Adrenal gland (tissue), 12 donors: ENCODE measurements around the gene EXT2. TPM values are rescaled to one million over a fixed set of nuclear protein-coding genes. Genes with fewer than 3 reads are reported as not detected.

Source experiments
- DNase-seq, 7 donors: peaks; one replicate each; pipeline ENCODE4 v3.0.0-alpha.2; 2019 to 2020
- H3K27ac ChIP-seq, 5 donors: fragments of 200-600 bp; sonication (generic) in 4 of 5; 1 replicate in 3 of 5; 2 replicates in 2 of 5; pipeline versions ENCODE4 v1.5.1 to v1.8.0; 2016 to 2020; ENCODE audit warnings: mild to moderate bottlenecking in 1 of 5
- H3K27me3 ChIP-seq: fragments of 200-600 bp; 2 replicates; pipeline ENCODE4 v1.8.0; 2021
- H3K36me3 ChIP-seq, 2 donors: fragments of 200-600 bp; replicated peaks in 1 of 2; 1 replicate in 1 of 2; 2 replicates in 1 of 2; pipeline versions ENCODE4 v1.5.1 to v1.8.0; 2018 to 2022
- H3K4me1 ChIP-seq, 2 donors: fragments of 200-600 bp; replicated peaks in 1 of 2; 1 replicate in 1 of 2; 2 replicates in 1 of 2; pipeline versions ENCODE4 v1.5.1 to v1.8.0; 2018 to 2021
- H3K4me3 ChIP-seq, 4 donors: fragments of 200-600 bp; sonication (generic) in 3 of 4; one replicate each; pipeline ENCODE4 v1.5.1; 2016 to 2018
- H3K9me3 ChIP-seq, 3 donors: fragments of 200-600 bp; sonication (generic) in 1 of 3; replicated peaks in 1 of 3; 1 replicate in 2 of 3; 2 replicates in 1 of 3; pipeline versions ENCODE4 v1.5.1 to v1.8.0; 2016 to 2021
- CTCF ChIP-seq, 6 experiments: fragments of 450-650 bp in 4 of 6; fragments of 200-600 bp in 2 of 6; sonication (generic) in 1 of 6; IDR thresholded peaks; 1 replicate in 5 of 6; 2 replicates in 1 of 6; pipeline versions ENCODE4 v1.5.1 to v1.8.0; 2016 to 2021; ENCODE audit warnings: antibody characterized with exemption in 6 of 6, mild to moderate bottlenecking in 2 of 6, moderate library complexity in 1 of 6
- POLR2A ChIP-seq, 2 donors: fragments of 450-650 bp; IDR thresholded peaks; one replicate each; pipeline ENCODE4 v1.6.1; 2017; ENCODE audit warnings: antibody characterized with exemption in 2 of 2, mild to moderate bottlenecking in 2 of 2, moderate library complexity in 1 of 2
- WGBS, 4 donors: extraction: QIAGEN DNeasy Blood & Tissue Kit in 2 of 4; methylation state at CpG; one replicate each; pipeline versions ENCODE4 v1.1.5 to v1.1.7; 2013 to 2017; 5-methylcytosine and 5-hydroxymethylcytosine counted together
- intact Hi-C, 2 donors: fragments of 100-400 bp; cut with DNase I; formaldehyde crosslinking; loops; one replicate each; pipeline versions ENCODE4 v1.14.1 to v1.15.0; 2022 to 2023
- polyA plus RNA-seq, 3 donors: library from polyadenylated mRNA; stranded (reverse); fragments of 200-250 nt in 2 of 3; fragments of 350-450 nt in 1 of 3; fragmentation: Illumina TruSeq in 1 of 3; extraction: RNeasy Lipid Tissue Mini Kit (QIAGEN cat#74804) in 1 of 3; gene quantifications; one replicate each; pipeline ENCODE4 v1.2.3, GENCODE V29; 2013 to 2014
- total RNA-seq, 9 donors: library from RNA; depleted of rRNA in 4 of 9; stranded (reverse); fragments of >200 nt in 4 of 9; fragments of 120-200 nt in 1 of 9; fragmentation: NEBNext Ultra II Directional in 1 of 9; extraction: Animal tissue kit (Norgen Biotek cat#: 25700) in 1 of 9; gene quantifications; one replicate each; pipeline versions ENCODE4 v1.1.0 to v1.2.4, GENCODE V29; 2013 to 2023
- donor health status: healthy with polysubstance abuse.
- donor health status: Bipolar disorder and iron deficiency.
- donor health status: DM: yes; HTN: yes; CAD: no.
- donor health status: DM: no; HTN: no; CAD: no.
- donor health status: DM: no; HTN: no; CAD: no.
- donor health status: DM: yes; HTN: yes; CAD: no.

EXT2 gene
- total and polyA plus RNA-seq, 12 donors, result 28.7 to 89.3 (median 46.3) TPM

- DNase-seq, result no peak
- Histone ChIP-seq H3K27ac (no peak overlapping the region), H3K36me3 (peaks cover 0 to 64% of the 10 kb centered on the region in 2 donors), H3K4me1 (no peaks in the 10 kb centered on the region), H3K9me3 (no peaks in the 10 kb centered on the region), H3K27me3 (no peaks in the 10 kb centered on the region), H3K4me3 (no peak overlapping the region)
- TF ChIP-seq CTCF (IDR thresholded peaks at IDR 0.05) (no peak), POLR2A (IDR thresholded peaks at IDR 0.05) (no peak)
- WGBS, 4 donors, result 87 to 95% (median 93%) methylated on average over 6 to 8 of the region's 8 CpGs
- intact Hi-C loops, result no loop called here
These were observed 31.7 kb downstream of the EXT2 start for GRCh38 chr11:44127130-44127529.

GRCh38 chr11:44128729-44129128, 33.3 kb downstream of the EXT2 start:
- DNase-seq, result no peak
- Histone ChIP-seq H3K4me3 (no peak overlapping the region), H3K27ac (no peak overlapping the region), H3K27me3 (no peaks in the 10 kb centered on the region), H3K4me1 (no peaks in the 10 kb centered on the region), H3K9me3 (no peaks in the 10 kb centered on the region), H3K36me3 (peaks cover 0 to 64% of the 10 kb centered on the region in 2 donors)
- TF ChIP-seq CTCF (IDR thresholded peaks at IDR 0.05) (no peak), POLR2A (IDR thresholded peaks at IDR 0.05) (no peak)
- WGBS, 4 donors, result 90 to 95% (median 95%) methylated on average over 3 of the region's 3 CpGs
- intact Hi-C loops, result no loop called here

GRCh38 chr11:44130751-44131150, 35.3 kb downstream of the EXT2 start:
- TF ChIP-seq POLR2A (IDR thresholded peaks at IDR 0.05), result no peak
- no peak for TF ChIP-seq CTCF (IDR thresholded peaks at IDR 0.05)
- DNase-seq, result no peak
- Histone ChIP-seq H3K36me3 (peaks cover 0 to 52% of the 10 kb centered on the region in 2 donors), H3K27ac (no peak overlapping the region), H3K4me3 (no peak overlapping the region), H3K27me3 (no peaks in the 10 kb centered on the region), H3K9me3 (no peaks in the 10 kb centered on the region), H3K4me1 (no peaks in the 10 kb centered on the region)
- intact Hi-C loops, result loop anchor here in 1 of 2 donors (5.0 to 10.0 kb wide), 2 partner anchors 134 to 407 kb away; no protein-coding TSS in a partner anchor
- WGBS, 4 donors, result 85 to 95% (median 90%) methylated on average over 6 of the region's 6 CpGs

- no peaks in the 10 kb centered on the region for H3K27me3 ChIP-seq
- intact Hi-C loops, result loop anchor here in 1 of 2 donors (5.0 to 10.0 kb wide), 2 partner anchors 131 to 404 kb away; no protein-coding TSS in a partner anchor
- no peak overlapping the region for H3K27ac ChIP-seq
- WGBS, 4 donors, result 90 to 92% (median 91%) methylated on average over 1 of the region's 1 CpG
- H3K4me3 ChIP-seq, result no peak overlapping the region
- peaks cover 1 to 4% of the 10 kb centered on the region in 2 donors for H3K4me1 ChIP-seq
- no peak for TF ChIP-seq POLR2A (IDR thresholded peaks at IDR 0.05)
- TF ChIP-seq CTCF (IDR thresholded peaks at IDR 0.05), result peak; percentile 27 to 57 (median 51)
- H3K36me3 ChIP-seq, result peaks cover 0 to 30% of the 10 kb centered on the region in 2 donors
- no peaks in the 10 kb centered on the region for H3K9me3 ChIP-seq
- DNase-seq, result peak in 2 of 7 donors; percentile 20 to 22
These were observed 38.0 kb downstream of the EXT2 start for GRCh38 chr11:44133335-44133946.
